ENCODE data around the gene ARHGDIB.

Gene ARHGDIB

DNA sequence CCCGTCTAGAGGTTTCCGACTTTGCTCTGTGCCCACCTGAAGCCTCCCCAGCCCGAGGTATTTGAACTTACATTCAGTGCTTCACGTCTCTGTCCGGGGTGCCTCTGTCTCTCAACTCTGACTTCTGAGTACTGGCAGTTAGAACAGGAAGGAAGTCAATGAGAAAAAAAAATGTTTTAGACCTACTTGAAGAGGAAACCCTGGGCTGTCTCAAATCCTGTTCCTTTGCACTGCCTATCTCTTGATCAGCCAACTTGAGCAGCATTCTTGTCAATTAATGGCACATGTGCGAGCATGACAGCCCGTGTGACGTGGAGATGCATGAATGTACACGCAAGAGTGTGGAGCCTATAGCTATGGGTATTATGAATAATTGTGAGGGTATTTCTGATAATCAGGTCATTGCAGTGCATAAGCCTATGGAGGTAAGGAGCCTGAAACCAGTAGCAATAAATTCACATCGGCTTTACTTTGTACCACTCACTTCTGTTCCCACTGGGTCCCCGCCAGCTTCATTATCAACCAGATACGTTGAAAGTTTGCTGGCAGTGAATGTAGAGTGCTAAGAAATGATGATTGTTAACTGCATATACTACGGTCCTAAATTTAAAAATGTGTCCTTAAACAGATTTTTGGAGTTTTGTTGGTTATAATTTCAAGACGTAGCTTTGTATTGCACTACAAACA lies at the start of gene ARHGDIB:
Gene ARHGDIB (minus strand): TSS at position 136 of the 687 bp plus-strand sequence. CDS start 10,889 bp downstream, outside the sequence.
- peak; percentile 23 for DNase-seq

DNA sequence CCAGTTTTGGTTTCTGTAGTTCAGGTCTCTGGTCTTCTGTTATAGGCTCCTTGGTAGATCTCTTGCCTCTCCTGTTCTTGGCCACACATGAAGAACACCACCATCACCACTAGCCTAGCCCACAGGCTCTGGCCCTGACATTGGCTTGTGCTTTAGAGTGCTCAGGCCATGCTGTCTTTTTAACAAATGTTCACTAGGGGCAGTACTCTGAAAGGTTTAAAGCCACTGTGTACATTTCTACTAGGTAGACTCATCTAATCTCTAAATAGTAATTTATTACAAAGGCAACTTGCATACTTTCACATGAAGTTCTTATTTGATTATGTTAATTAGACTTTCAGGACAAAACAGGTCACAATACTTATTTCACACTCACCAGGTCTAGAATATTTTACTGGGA lies 49.8 kb upstream of the ARHGDIB start:
- DNase-seq = no peak

DNA sequence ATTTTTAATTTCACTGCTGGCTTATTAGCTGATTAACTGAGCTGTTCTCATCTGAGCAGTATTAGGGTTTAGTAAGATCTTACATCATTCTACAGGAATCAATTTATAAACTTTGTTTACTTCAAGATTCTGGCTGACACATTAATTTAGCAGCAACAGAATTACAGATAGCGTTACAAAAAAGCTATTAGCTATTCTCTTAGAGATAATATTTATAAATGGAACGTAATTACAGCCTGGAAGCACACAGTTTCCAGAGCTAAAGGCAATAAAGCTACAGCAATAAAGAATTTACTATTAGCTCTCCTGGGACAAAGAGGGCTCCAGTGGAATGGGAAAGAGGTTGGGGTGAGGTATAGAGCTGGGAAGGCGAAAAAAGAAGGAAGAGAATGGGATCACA lies 46.1 kb upstream of the ARHGDIB start:
- DNase-seq = no peak

DNA sequence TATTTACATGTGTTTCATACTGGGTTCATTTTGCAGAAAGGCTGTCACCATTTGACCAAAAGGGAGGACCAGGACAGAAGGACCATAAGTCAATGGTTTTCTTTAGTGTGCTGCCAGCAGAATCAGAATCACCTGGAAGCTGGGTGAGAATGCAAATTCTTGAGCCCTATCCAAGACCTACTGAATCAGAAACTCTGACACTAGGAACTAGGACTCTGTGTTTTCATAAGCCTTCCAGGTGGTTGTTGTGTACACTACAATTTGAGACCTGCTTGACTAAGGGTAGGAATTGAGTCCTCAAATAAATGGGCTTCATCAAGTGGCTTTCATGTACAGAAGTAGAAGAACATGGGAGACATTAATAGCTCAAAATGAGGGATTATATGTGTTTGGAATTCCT lies 43.7 kb upstream of the ARHGDIB start:
- DNase-seq = no peak

DNA sequence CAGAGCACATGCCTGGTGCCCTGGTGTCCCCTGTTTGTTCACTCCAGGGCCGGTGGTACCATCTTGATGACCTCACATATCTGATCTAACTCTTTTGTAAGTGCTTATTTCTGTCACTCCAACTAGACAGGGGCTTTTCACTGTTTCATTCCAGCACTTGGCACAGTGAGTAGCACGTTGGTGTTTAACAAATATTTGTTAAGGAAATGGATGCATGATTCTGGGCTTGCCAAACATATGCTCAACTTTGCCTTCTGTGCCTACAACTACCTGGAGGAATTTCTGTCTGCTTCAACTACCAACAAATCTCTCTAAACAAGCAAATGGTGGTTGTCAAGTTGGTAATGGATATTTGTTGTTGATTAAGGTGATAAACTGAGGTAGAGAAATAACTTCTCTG lies 43.0 kb upstream of the ARHGDIB start:
- no peak for DNase-seq

DNA sequence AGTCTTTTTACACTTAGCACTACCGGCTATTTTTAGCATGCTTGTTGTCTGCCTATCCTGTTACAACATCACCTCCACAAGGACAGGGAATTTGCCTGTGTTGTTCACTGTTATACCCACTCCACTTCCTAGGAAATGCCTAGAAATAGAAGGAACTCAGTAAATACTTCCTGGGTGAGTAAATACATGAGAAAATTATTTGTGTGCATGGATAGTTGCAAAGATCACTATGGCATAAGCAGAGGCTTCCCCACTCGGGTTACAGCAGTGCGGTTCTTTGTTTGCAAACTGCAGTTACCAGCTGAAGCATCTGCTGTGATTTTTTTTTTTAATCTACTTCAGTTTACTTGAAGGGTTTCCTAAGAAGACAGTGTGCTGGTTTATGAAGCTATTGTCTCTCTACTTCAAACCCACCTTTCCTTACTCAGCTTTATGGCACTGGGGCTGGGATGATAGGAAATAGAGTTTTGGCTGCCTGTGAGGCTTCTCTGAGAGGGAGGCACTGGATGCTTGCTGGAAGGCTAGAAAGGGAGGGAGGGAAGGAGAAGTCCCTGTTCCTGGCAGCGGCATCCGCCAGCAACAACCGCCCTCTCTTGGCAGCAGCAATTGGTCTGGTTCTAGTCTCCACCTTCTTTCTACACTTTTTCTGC lies 40.5 kb upstream of the ARHGDIB start:
- peak; percentile 14 for DNase-seq

DNA sequence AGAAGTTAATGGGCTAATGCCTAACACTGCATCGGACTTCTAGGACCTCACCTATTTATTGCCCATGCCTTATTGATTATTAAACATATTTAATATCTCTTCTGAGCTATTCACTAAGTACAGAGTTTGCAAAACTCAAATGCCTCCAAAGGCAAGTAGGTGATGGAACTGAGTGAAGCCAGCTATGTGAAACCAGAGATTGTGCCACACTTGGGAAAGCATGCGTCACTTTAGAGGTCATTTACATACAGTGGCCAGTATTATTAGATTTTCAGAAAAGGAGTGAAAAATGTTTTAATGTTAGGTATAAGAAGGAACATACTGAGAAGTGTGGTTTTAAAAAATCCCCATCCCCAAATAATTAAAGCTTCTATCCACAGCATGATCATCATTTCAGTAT lies 39.2 kb upstream of the ARHGDIB start:
- DNase-seq = no peak

DNA sequence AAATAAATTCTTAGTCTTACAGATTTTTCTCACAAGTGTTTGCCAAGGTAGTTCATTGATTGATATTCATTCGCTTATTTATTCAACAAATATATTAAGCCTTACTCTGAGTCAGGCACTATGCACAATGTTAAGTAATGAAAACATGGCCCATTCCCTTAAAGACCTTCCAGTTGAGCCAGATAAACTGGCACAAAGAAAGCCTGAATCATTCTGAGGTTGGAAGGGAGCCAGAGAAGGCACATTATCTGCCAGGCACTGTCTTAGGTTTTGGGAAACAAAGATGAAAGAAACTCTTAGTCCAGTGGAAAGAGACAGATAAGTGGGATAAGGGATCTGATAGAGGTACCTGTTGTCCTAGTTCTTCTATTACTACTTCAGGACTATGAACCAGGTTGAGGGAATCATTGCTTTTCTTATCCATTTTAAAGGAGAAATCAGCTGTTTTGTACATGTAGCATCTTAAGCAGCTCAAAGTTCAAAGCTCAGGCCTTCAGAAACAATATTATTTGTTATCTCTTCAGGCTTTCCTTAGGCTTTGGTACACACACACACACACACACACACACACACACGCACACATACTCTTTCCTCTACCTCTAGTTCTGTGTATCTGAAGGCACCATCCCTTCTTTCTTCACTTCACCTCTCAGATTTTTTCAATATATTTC lies 38.4 kb upstream of the ARHGDIB start:
- DNase-seq = no peak

DNA sequence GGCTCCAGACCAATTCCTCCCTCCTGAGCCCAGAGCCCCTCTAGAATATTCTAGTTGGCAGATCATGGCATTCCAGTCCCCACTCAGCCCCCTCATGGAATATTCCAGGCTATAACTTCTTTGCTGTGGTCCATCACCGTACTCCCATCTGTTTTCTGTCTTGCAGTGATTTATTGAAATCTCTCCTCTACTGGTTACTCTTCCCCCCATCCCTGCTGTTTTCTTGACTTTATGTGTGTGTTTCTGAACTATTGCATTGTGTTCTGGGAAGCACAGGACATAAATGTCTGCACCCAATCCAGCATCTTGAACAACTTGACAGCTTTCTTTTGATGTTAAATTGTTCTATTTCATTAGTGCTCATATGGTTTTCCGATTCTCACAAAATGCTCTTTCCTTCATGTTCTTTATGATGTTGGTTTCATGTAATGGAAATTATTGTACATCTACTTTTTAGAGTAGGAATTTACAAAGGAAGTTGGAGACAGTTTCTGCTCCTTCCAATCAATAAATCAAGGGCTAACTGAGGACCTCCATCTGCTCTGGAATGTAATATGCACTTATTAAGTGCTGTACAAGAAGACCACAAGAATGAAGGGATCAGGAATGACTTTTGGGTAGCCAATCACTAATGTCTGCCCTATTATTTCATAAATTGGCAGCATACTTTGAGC lies 37.8 kb upstream of the ARHGDIB start:
- DNase-seq = peak; percentile 96

DNA sequence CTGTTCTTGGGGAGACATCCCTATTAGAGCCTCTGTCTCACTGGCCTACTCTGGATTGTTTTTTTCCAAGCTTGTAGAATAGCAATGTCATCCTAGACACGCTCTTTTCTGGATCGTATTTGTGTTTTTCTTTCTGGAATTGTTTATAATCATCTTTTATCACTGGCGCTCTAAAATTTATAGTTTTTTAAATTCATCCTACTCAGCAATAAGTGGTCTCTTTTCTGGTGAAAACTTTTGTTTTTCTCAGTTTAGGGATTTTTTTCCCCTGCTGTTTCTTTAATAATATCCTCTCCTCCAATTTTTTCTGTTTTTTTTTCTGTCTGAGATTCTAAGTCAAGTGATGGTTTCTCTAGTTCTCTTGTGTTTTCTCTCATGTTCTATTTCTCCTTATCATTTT lies 36.6 kb upstream of the ARHGDIB start:
- DNase-seq = no peak

DNA sequence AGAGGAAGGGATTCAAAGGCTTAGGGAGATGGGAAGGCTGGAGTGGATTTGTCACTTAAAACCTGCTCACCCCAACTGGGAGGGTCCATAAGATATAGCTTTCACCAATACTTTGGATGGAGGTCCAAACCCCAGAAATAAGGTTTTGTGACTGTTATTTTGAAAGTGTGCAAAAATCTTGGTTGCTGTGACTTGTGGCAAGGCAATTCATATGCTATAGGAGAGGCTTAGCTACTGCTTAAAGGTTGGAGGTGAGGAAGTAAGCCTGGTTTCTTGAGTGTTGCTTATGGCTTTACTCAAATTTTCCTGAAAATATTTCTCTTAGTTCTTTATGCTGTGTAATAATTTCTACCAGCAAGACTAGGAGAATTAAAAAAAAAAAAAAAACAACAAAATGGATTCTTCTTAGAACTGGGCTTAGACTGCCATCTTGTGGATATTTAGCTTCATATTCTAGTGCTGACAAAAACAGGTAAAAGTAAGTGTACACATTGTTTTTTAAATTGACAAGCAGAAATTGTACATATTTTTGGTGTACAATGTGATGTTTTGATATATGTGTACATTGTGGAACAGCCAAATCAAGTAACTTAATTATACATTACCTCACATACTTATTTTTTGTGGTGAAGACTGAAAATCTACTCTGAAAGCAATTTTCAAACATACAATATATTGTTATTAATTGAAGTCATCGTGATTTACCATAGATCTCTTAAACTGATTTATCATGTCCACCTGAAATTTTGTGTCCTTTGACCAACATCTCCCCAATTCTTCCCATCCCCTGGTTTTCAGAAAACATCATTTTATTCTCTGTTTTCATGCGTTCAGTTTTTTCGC lies 34.4 kb upstream of the ARHGDIB start:
- peak; percentile 68 for DNase-seq

DNA sequence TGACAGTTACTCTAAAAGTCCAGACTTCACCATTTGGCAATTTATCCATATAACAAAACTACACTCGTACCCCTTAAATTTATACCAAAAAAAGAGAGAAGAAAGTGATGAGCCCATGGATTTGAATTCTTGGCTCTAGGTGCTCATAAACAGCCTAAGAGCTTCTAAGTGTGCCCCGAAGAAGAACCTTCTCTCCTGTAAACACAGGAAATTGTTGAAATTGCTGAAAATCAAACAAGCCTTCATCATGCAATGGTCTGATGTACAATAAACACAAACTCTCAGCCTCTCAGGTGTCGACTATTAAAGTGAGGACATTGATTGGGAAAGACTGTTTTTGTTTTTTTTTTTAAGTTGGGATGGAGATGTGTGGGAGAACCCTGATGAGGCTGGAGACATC lies 33.2 kb upstream of the ARHGDIB start:
- no peak for DNase-seq

DNA sequence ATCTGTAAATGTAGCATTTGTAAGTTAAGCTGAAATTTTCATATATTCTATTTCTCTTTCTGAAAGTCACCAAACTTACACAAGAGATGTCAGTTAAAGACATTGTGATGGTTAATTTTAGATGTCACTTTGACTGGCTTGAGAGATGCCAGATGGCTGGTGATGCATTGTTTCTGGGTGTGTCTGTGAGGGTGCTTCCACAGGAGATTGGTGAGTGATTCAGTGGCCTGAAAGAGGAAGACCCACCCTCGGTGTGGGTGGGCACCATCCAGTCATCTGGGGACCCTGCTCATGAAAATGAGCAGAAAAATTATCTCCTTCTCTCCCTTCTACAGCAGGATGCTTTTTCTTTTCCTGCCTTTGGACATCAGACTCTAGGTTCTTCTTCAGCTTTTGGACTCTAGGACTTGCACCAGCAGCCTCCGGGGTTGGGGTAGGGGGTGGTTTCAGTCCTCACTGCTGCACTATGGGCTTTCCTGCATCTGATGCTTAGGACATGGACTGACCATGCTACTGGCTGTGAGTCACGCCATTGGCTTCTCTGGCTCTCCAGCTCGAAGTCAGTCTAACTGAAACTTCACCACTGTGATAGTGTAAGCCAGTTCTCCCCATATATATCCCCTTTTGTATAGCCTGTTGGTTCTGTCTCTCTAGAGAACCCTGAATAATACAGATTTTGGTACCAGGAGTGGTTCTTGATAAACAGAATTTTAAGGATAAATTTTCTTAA lies 32.3 kb upstream of the ARHGDIB start:
- DNase-seq = peak; percentile 52

DNA sequence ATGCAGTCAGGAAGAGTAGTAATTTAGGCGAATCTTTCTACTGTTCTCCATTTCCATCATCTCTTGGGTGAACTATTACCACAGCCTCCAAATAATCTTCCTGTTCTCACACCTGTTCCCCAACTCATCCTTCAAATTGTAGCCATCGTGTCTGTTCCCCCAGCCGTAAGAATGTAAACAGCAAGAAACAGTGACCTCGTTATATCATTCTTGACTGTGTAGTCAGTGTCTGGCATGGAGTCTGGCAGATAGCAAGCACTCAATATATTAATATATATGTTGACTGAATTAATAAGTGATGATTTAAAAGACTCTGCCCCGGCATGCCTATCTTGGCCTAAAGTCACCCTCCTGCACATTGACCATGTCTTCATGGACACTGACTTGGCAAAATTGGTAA lies 31.7 kb upstream of the ARHGDIB start:
- DNase-seq = peak; percentile 17

DNA sequence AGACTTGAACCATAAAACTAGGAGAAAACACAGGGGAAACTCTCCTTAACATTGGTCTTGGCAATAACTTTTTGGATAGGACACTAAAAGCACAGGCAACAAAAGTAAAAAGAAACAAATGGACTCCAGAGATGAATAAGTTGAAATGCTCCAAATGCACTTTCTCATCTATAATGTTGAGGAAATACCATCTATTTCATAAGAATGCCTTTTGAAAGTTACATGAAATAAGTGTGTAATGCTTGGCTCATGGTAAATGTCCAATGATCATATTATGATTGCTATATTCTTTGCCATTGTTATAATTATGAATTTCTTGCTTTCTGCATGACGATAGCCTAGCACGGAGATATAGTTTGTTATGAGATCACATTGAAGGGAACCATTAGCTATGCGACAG lies 31.3 kb upstream of the ARHGDIB start:
- DNase-seq = no peak

DNA sequence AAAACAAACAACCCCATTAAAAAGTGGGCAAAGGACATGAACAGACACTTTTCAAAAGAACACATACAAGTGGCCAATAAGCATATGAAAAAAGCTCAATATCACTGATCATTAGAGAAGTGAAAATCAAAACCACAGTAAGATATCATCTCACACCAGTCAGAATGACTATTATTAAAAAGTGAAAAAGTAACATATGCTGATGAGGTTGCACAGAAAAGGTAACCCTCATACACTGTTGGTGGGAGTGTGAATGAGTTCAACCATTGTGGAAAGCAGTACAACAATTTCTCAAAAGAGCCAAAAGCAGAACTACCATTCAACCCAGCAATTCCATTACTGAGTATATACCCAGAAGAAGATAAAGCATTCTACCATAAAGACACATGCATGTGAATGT lies 29.7 kb upstream of the ARHGDIB start:
- DNase-seq = no peak

DNA sequence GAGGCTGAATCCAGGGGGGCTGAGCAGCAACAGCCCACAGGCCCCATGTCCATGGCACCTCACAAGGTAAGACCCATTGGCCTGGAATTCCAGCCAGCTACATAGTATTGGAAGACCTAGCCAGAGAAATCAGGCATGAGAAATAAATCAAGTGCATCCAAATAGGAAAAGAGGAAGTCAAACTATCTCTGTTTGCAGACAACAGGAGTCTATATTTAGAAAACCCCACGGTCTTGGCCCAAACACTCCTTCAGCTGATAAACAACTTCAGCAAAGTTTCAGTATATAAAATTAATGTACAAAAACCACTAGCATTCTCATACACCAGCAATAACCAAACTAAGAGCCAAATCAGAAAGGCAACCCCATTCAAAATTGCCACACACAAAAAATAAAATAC lies 28.4 kb upstream of the ARHGDIB start:
- no peak for DNase-seq

DNA sequence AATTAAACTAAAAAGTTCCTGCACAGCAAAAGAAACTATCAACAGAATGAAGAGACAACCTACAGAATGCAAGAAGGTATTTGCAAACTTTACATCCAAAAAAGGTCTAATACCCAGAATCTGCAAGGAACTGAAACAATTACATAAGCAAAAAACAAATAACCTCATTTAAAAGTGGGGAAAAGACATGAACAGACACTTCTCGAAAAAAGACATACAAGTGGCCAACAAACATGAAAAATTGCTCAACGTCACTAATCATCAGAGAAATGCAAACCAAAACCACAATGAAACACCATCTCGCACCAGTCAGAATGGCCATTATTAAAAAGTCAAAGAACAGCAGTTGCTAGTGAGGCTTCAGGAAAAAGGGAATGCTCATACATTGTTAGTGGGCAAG lies 26.6 kb upstream of the ARHGDIB start:
- DNase-seq = no peak

DNA sequence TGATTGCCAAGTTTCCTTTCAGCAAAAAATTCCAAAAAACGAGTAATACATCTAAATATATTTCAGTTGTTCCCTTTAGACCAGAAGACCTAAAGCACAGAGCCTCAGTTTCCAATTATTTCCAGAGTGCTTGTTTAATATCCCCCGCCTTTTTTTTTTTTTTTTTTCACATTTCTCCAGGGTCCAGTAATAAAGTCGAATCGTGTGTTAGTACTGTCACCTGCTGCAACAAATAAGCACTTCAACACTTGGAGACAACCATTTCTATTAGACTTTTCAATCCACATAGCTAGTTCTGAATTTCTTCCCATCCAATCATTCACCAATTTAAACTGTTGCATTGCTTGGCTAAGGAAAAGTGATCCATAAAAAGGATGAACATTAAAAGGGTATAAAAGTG lies 25.0 kb upstream of the ARHGDIB start:
- no peak for DNase-seq

DNA sequence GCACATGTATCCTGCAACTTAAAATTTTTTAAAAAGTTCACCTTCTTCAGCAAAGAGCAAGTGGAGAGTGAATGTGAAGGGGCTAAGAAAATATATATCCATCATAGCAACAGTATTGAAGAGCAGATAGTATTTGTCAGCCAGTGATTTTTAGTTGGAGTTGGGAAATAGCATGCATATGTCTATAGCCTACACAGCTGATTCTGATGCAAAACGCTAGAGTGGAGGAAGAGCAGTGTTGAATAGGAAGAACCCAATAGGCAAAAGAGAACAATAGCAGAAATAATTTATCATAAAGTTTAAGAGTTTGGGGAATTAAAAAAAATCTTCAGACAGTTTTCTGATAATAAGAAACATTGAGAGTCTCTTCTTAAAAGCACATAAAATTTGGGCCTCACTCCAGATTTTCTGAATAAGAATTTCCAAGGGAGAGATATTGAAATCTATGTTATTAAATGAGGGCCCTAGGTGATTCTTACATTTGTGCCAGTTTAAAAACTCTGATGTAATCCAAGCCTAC lies 23.4 kb upstream of the ARHGDIB start:
- no peak for DNase-seq

DNA sequence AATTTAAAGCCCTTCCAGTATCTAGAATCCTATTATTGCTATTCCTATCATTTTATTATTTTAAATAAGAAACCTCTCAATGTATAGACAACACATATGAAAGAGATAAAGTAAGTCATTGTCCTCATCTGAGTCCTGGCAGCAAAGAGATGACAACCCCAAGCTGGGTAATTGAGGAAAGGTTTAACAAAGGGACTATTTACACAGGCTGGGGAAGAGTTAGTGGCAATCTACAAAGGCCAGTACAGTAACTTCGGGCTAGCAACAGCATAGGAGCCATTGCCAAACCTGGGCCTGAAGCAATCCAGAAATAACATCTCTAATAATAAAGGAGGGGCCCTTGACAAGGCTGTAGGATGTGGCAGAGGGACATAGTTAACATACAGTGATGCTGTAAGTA lies 22.6 kb upstream of the ARHGDIB start:
- no peak for DNase-seq

DNA sequence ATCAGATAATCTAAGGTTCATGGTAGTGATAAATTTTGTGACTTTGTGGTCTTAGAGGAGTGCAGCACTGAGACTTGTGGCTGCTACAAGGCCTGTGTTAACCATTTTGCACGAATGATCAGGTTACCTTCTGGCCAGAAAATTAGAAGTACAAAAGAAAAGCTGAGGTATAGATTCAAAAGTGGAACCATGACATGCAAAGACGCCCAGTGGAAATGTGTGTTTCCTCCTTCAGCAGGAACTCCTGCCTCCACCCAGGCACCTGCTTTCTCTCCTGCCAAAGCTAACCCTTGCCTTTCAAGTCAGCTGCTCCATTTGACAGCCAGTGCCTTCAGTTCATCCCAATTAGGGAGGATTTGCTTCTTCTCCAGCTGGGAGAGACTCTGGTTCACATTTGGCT lies 21.6 kb upstream of the ARHGDIB start:
- DNase-seq = no peak

Measured in fibroblast of upper back skin (primary cell).